ENCODE data around the gene GALNT10. TPM values are rescaled to one million over a fixed set of nuclear protein-coding genes. Genes with fewer than 3 reads are reported as not detected.

The GALNT10 gene
- total RNA-seq, 2 experiments from 2014 or later, result 16.8 to 19.8 TPM

GRCh38 chr5:154464438-154464837 lies 273.9 kb downstream of the GALNT10 start:
- Mint-ChIP-seq H3K36me3 (no peaks in the 10 kb centered on the region), H3K4me3 (no peak overlapping the region), H3K9me3 (no peaks in the 10 kb centered on the region), H3K27me3 (peaks cover 19% of the 10 kb centered on the region), H3K4me1 (no peaks in the 10 kb centered on the region), H3K27ac (no peak overlapping the region)
- DNase-seq, result no peak

- Mint-ChIP-seq H3K9me3 (no peaks in the 10 kb centered on the region), H3K4me3 (no peak overlapping the region), H3K27ac (no peak overlapping the region), H3K4me1 (no peaks in the 10 kb centered on the region), H3K27me3 (peaks cover 24% of the 10 kb centered on the region), H3K36me3 (no peaks in the 10 kb centered on the region)
- DNase-seq, result no peak
These were observed 274.6 kb downstream of the GALNT10 start for GRCh38 chr5:154465169-154465568.

DNA sequence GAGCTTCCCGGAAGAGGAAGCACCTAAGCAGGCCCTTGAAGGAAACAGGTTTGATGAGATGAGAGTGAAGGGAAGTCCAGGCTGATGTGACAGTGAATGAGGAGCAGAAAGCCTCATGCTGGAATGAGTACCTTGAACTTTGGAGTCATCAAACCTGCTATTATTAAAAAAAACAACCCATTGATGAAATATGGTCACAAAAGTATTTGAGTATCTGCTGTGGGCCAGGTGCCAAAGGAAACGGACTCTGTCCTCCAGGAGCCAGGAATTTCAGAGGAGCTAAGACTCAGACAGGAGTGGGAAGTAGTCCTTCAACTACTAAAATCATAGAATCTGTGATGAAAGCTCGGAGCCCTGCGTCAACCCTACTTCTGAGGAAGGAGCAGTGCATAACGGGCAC lies 275.6 kb downstream of the GALNT10 start:
- H3K9me3 Mint-ChIP-seq, result no peaks in the 10 kb centered on the region
- no peak for DNase-seq
- no peaks in the 10 kb centered on the region for H3K36me3 Mint-ChIP-seq
- H3K4me3 Mint-ChIP-seq, result no peak overlapping the region
- peaks cover 34% of the 10 kb centered on the region for H3K27me3 Mint-ChIP-seq
- H3K4me1 Mint-ChIP-seq, result peaks cover 6% of the 10 kb centered on the region
- no peak overlapping the region for H3K27ac Mint-ChIP-seq

DNA sequence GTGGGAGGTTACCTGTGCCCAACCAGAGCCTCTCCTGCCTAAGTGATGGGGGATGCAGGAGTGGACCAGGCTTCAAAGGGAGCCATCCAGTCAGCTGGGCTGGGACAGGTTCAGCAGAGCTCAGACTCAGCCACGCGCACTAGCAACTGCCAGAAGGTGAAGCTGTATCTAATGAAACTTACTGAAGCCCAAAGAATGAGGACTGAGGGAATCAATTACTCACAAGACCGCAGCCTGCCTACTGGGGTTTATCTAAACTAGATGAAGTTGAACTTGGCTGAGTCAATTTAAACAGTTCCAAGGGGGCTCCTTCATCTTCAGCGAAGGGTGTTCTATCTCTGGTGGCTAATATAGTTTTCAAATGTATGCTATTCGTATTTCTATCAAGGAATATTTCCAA lies 276.1 kb downstream of the GALNT10 start:
- no peak overlapping the region for H3K27ac Mint-ChIP-seq
- no peak for DNase-seq
- no peak overlapping the region for H3K4me3 Mint-ChIP-seq
- no peaks in the 10 kb centered on the region for H3K9me3 Mint-ChIP-seq
- peaks cover 39% of the 10 kb centered on the region for H3K27me3 Mint-ChIP-seq
- no peaks in the 10 kb centered on the region for H3K36me3 Mint-ChIP-seq
- H3K4me1 Mint-ChIP-seq, result peaks cover 11% of the 10 kb centered on the region

DNA sequence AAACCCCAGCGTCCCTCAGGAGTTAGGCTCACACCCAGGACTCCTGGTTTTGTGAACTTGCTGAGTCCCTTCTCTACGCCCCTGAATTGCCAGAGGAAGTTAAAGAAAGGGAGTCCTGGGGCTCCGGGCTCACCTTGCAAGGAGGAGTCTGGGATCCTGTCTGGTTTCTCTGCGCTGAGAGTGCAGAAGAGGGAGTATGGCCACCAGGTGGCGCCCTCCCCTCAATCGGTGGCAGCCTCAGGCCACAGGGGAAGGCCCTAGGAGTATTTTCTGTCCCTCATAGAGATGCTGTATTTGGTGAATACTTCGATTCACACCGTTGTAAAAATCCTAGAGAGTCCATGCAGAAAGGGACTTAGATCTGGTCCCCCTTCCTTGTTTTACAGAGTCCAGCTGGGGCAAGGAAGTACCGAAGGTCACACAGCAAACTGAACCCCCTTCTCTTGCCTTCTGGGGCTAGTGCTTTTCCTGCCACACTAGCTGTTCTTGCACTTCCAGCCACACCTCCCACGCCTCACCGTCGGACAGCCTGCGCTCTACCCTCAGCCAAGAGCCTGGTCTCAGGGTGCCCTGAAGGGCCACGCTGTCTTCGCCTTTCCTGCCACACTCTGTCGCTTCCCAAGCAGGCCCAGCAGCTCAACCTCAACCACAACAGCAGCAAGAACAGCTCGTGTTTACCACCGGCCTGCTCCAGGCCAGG lies 277.3 kb downstream of the GALNT10 start:
- peak; percentile 74 for DNase-seq
- peaks cover 51% of the 10 kb centered on the region for H3K27me3 Mint-ChIP-seq
- no peak overlapping the region for H3K4me3 Mint-ChIP-seq
- peaks cover 12% of the 10 kb centered on the region for H3K4me1 Mint-ChIP-seq
- no peaks in the 10 kb centered on the region for H3K36me3 Mint-ChIP-seq
- H3K9me3 Mint-ChIP-seq, result no peaks in the 10 kb centered on the region
- no peak overlapping the region for H3K27ac Mint-ChIP-seq

- Mint-ChIP-seq H3K4me3 (no peak overlapping the region), H3K9me3 (no peaks in the 10 kb centered on the region), H3K36me3 (no peaks in the 10 kb centered on the region), H3K27ac (no peak overlapping the region), H3K4me1 (peaks cover 33% of the 10 kb centered on the region), H3K27me3 (peaks cover 74% of the 10 kb centered on the region)
- DNase-seq, result no peak
These were observed 279.6 kb downstream of the GALNT10 start for GRCh38 chr5:154470137-154470536.

Other genes with a start within 250 kb of the GALNT10 start
- 10 to 100 TPM; 24.8 to 28.9 TPM for gene FAM114A2, start 151.8 kb upstream of the GALNT10 start, total RNA-seq
- 10 to 100 TPM; 14.1 to 17.2 TPM for gene MFAP3, start 151.8 kb upstream of the GALNT10 start, total RNA-seq

Data from activated naive CD8-positive, alpha-beta T cell treated with anti-CD3 and anti-CD28 coated beads for 36 hours (primary cell).